ENCODE data around the gene SETD4. TPM values are rescaled to one million over a fixed set of nuclear protein-coding genes. Genes with fewer than 3 reads are reported as not detected.
A peak's percentile ranks its signal among the peaks of the same experiment; 100 is the strongest.

SETD4 gene
- total RNA-seq, 1 experiment from 2014 or later: 14.9 TPM

- DNase-seq (ENCODE audit: low read depth): no peak
Measured at GRCh38 chr21:36010801-36011200, 49.5 kb downstream of the SETD4 start.

GRCh38 chr21:36008505-36008904 lies 51.8 kb downstream of the SETD4 start:
- no peak for DNase-seq (ENCODE audit: low read depth)

- no peak for DNase-seq (ENCODE audit: low read depth)
Measured at GRCh38 chr21:36005879-36006400, 54.4 kb downstream of the SETD4 start.

GRCh38 chr21:36005018-36005417 lies 55.3 kb downstream of the SETD4 start:
- DNase-seq (ENCODE audit: low read depth): no peak

- no peak for DNase-seq (ENCODE audit: low read depth)
Measured at GRCh38 chr21:36004441-36004840, 55.9 kb downstream of the SETD4 start.

- no peak for DNase-seq (ENCODE audit: low read depth)
Measured at GRCh38 chr21:36003776-36004175, 56.5 kb downstream of the SETD4 start.

GRCh38 chr21:35996217-35996616 lies 64.1 kb downstream of the SETD4 start:
- DNase-seq (ENCODE audit: low read depth): no peak

- no peak for DNase-seq (ENCODE audit: low read depth)
Measured at GRCh38 chr21:35995522-35996088, 64.7 kb downstream of the SETD4 start.

GRCh38 chr21:35994613-35995012 lies 65.7 kb downstream of the SETD4 start:
- DNase-seq (ENCODE audit: low read depth): no peak

GRCh38 chr21:35993875-35994490 lies 66.3 kb downstream of the SETD4 start:
- no peak for DNase-seq (ENCODE audit: low read depth)

GRCh38 chr21:35991131-35991530 lies 69.2 kb downstream of the SETD4 start:
- DNase-seq (ENCODE audit: low read depth): no peak

GRCh38 chr21:35990609-35991008 lies 69.7 kb downstream of the SETD4 start:
- DNase-seq (ENCODE audit: low read depth): no peak

GRCh38 chr21:35989138-35989735 lies 71.1 kb downstream of the SETD4 start:
- DNase-seq (ENCODE audit: low read depth): peak; percentile 11

- no peak for DNase-seq (ENCODE audit: low read depth)
Measured at GRCh38 chr21:35988416-35989137, 71.7 kb downstream of the SETD4 start.

GRCh38 chr21:35987475-35987874 lies 72.9 kb downstream of the SETD4 start:
- DNase-seq (ENCODE audit: low read depth): no peak

- no peak for DNase-seq (ENCODE audit: low read depth)
Measured at GRCh38 chr21:35984654-35985361, 75.5 kb downstream of the SETD4 start.

Other genes with a start within 250 kb of the SETD4 start
- gene CBR1, start 9.5 kb upstream of the SETD4 start, total RNA-seq (2014; rRNA removed): 124 and 234 TPM in 2 replicates
- 9.4 and 16.5 TPM in 2 replicates for gene CBR3, start 74.6 kb upstream of the SETD4 start, total RNA-seq (2014; rRNA removed)
- 4.2 and 5.8 TPM in 2 replicates for gene DOP1B, start 96.3 kb upstream of the SETD4 start, total RNA-seq (2014; rRNA removed)